ENCODE results near the gene ACACB.

Gene ACACB

GRCh38 chr12:109115758-109116610 lies at the start of gene ACACB:
Gene ACACB (plus strand): TSS chr12:109116587. CDS start chr12:109139406, 22,819 bp downstream.
- DNase-seq, result peak; percentile 25

DNA sequence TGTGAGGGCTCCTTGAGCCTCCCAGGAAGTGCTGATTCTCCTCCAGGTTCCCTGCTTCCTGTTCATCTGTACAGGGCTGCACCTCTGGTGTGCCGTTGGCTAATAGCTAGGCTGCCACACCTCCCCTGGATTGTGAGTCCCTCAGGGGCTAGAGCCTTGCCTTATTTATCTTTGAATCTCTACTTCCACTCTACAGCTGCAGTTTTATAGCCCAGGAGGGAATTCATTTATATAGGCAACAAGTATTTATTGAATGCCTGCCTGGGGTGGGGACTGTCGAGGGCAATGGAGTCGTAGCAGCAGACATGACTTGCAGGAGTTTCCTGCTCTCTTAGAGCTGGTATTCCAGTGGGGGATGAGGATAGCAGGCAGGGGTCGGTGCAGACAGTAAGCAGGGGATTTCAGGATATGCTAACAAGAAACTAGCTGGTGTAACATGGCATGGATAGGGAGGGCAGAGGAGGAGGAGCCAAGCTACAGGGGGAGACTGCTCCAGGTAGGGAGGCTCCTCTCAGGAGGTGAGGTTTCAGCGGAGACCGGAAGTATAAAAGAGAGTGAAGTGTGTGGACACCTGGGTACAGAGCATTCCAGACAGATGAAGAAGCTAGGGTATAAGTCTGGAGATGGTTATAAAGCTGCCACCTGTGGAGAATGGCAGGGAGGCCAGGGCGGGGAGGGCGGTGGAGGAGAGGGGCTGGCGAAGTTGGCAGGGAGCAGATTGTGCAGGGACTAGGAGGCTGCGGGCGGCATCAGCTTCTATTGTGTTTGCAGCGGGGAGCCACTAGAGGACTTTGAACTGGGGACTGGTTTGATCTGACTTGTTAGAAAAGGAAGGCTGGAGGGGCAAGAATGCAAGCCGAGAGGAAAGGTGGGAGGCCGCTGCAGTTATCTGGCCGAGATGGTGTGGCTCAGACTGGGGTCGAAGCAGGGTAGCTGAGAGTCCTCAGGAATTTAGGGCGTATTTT lies 46.8 kb upstream of the ACACB start:
- DNase-seq, result no peak

- no peak for DNase-seq
Observed at GRCh38 chr12:109074866-109075265, 41.5 kb upstream of the ACACB start.

DNA sequence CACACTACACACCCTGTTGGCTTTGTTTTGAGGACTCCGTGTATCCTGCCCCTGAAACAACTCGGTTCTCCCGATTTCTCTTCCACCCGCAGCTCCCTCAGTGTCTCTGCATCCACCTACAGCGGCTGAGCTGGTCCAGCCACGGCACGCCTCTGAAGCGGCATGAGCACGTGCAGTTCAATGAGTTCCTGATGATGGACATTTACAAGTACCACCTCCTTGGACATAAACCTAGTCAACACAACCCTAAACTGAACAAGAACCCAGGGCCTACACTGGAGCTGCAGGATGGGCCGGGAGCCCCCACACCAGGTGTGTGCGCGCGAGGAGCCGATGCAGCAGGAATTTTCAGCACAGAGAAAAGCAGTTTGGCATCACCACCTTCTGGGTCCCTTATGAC lies 33.6 kb upstream of the ACACB start:
- DNase-seq, result no peak

DNA sequence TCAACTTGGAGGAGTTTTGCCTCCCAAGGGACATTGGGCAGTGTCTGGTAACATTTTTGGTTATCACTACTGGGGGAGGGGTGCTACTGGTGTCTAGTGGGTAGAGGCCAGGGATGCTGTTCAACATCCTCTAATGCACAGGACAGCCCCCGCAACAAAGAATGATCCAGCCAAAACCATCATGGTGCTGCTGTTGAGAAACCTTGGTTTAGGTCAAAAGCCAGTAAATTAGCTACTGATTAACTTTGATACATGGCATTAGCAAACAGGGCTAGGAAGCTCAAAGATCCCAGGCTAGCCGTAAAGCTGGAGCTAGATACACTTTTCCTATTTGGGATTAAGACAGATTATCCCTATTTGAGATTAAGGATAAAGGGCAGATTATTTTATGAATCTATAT lies 32.0 kb upstream of the ACACB start:
- no peak for DNase-seq

- DNase-seq, result no peak
Observed at GRCh38 chr12:109085590-109085989, 30.8 kb upstream of the ACACB start.

GRCh38 chr12:109087250-109087649 lies 29.1 kb upstream of the ACACB start:
- DNase-seq, result no peak

DNA sequence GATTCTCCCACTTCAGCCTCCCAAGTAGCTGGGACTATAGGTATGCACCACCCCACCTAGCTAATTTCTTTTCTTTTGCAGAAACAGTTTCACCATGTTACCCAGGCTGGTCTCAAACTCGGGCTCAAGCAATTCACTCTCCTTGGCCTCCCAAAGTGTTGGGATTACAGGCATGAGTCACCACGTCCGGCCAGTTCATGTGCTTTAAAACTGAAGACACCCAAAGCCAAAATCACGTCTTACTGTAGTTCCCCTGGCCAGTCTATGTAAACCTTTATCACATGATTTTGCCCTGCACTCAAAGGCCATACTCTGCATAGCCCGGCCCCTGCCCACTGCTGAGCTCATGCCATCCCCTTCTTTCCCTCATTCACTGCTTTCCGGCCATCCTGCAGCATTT lies 27.6 kb upstream of the ACACB start:
- no peak for DNase-seq

DNA sequence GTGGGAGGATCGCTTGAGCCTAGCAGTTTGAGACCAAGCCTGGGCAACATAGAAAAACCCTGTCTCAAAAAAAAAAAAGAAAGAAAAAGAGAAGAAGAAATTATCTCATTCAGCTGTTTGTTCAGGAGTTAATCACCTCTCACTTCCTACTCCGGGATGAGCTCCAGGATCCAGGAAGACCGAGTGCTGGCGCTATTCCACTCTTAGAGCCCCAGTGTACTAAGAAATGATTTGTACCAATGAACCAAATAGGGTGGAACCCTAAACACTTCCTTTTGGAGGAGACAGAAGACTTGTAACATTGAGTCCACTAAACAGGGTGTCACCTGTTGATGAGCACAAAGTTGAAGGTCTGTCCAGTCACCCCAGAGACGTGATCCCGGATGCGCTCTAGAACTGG lies 26.7 kb upstream of the ACACB start:
- DNase-seq, result no peak

- no peak for DNase-seq
Observed at GRCh38 chr12:109092497-109093021, 23.8 kb upstream of the ACACB start.

DNA sequence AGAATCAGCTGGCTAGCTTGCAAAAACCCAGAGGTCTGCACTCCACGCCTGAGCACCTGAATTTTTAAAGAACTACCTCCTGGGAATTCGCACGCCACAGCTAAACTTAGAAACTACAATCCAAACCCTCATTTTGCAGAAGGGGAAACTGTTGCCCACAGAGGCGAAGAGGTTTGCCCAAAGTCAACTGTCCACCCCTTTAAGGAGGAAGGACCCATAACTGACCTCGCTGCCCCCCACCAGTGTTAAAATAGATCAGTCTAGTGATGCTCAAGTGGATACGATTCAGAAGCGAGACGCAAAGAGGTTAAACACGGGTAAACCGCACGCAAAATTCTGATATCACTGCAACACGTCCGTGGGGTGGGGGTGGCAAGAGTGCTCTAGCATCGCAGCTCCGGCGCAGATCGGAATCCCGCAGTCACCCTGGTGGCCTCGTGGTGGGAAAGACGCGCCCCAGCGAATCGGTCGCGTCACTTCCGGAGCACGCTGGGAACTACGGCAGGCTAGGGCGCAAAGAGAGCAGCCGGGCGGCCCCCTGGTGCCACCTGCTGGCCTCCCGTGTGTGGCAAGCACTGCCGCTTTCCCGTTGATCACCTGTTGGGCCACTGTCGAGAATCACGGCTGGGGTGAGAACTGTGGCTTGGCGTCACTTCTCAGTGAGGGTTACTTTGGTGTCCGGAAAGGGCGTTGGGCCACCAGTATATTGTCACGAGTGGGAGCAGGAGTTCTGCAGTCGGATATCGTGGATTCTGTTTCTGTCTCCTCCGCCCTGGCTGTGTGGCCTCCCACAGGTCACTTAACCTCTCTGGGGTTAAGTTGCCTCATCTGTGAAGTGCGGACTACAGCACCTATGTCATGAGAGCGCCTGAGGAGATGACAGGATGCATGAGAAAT lies 23.1 kb upstream of the ACACB start, which contains the start of gene ALKBH2:
ALKBH2 (minus strand) TSS at position 451 of the 897 bp plus-strand sequence. CDS start 686 bp downstream, outside the sequence.
- DNase-seq, result peak; percentile 98

GRCh38 chr12:109097140-109097434 lies 19.3 kb upstream of the ACACB start:
- DNase-seq, result no peak

GRCh38 chr12:109097435-109098182 lies 18.8 kb upstream of the ACACB start, which contains the start of gene UNG:
Gene UNG (plus strand): TSS chr12:109097597. CDS start chr12:109097680, 83 bp downstream.
- DNase-seq, result peak; percentile 99

DNA sequence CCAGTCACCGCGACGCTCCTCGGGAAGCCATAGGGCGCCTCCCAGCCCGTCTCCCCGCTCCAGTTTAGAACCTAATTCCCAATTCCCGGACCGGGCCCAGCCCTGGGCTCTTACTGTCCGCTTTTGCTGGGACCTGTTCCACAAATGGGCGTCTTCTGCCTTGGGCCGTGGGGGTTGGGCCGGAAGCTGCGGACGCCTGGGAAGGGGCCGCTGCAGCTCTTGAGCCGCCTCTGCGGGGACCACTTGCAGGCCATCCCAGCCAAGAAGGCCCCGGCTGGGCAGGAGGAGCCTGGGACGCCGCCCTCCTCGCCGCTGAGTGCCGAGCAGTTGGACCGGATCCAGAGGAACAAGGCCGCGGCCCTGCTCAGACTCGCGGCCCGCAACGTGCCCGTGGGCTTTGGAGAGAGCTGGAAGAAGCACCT lies 18.2 kb upstream of the ACACB start:
- DNase-seq, result no peak

- no peak for DNase-seq
Observed at GRCh38 chr12:109098651-109099050, 17.7 kb upstream of the ACACB start.

GRCh38 chr12:109099431-109100020 lies 16.9 kb upstream of the ACACB start:
- DNase-seq, result no peak

- DNase-seq, result no peak
Observed at GRCh38 chr12:109100741-109101140, 15.6 kb upstream of the ACACB start.

DNA sequence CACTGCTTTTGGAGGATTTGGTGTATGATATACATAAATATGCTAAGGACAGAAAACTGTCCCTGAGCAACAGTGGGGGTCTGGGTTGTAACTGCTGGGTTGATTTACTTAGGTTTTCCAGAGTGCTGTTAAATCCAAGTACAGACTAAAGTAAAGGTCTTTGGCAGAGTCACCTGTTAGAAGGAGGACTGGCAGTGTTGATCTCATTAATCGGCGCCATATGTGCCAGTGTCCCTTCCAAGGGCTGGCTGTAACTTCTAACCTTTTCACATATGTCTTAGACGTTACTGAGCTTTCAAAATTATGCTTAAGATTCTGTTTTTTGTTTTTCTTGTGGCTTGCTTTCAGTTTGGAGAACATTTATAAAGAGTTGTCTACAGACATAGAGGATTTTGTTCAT lies 13.9 kb upstream of the ACACB start:
- DNase-seq, result no peak

- DNase-seq, result no peak
Observed at GRCh38 chr12:109105176-109105575, 11.2 kb upstream of the ACACB start.

DNA sequence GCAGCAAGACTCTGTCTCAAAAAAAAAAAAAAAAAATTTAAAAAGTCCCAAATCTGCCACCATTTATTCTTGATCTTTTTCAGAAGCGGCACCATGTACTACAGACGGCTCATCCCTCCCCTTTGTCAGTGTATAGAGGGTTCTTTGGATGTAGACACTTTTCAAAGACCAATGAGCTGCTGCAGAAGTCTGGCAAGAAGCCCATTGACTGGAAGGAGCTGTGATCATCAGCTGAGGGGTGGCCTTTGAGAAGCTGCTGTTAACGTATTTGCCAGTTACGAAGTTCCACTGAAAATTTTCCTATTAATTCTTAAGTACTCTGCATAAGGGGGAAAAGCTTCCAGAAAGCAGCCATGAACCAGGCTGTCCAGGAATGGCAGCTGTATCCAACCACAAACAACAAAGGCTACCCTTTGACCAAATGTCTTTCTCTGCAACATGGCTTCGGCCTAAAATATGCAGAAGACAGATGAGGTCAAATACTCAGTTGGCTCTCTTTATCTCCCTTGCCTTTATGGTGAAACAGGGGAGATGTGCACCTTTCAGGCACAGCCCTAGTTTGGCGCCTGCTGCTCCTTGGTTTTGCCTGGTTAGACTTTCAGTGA lies 6.5 kb upstream of the ACACB start:
- DNase-seq, result no peak
